Measurements from ENCODE around the gene TMEM141. TPM values are rescaled to one million over a fixed set of nuclear protein-coding genes. Genes with fewer than 3 reads are reported as not detected.

The TMEM141 gene
- total RNA-seq, 4 donors from 2014 or later: 46.9 to 70.2 (median 51.1) TPM

DNA sequence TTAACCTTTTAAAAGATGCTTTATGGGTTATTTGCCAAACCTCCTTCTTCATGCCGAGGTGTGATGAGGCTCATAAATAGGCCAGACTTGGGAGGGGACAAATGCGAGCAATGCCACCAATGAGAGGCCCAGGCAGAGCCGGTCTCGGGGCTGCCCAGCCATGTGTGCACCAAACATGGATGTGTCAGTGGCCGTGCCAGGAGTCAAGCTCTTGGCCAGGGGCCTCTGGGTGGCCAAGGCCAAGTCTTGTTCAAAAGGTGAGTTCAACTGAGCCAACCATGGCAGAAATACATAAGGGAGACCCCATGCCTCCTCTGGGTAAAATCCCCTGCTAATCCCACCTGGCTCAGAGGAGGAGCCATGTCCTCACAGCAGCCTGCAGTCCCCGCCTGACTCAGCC is 16.0 kb upstream of the TMEM141 start:
- in situ Hi-C loops (cut with MboI; ENCODE audit: low sequenced_read_pairs in 4 of 4) (loop anchor here in 1 of 4 donors (25.0 kb wide), 1 partner anchor 162 kb away; the partner anchor contains the start of genes C8G and FBXW5), intact Hi-C loops (cut with DNase I; ENCODE audit: low total_unique reads) (no loop called here)
- H3K4me3 ChIP-seq: no peak overlapping the region
- ATAC-seq: no peak
- H3K36me3 ChIP-seq: no peaks in the 10 kb centered on the region
- no peak overlapping the region for H3K27ac ChIP-seq
- TF ChIP-seq POLR2A (IDR thresholded peaks at IDR 0.05): no peak
- TF ChIP-seq, protein P1, sequence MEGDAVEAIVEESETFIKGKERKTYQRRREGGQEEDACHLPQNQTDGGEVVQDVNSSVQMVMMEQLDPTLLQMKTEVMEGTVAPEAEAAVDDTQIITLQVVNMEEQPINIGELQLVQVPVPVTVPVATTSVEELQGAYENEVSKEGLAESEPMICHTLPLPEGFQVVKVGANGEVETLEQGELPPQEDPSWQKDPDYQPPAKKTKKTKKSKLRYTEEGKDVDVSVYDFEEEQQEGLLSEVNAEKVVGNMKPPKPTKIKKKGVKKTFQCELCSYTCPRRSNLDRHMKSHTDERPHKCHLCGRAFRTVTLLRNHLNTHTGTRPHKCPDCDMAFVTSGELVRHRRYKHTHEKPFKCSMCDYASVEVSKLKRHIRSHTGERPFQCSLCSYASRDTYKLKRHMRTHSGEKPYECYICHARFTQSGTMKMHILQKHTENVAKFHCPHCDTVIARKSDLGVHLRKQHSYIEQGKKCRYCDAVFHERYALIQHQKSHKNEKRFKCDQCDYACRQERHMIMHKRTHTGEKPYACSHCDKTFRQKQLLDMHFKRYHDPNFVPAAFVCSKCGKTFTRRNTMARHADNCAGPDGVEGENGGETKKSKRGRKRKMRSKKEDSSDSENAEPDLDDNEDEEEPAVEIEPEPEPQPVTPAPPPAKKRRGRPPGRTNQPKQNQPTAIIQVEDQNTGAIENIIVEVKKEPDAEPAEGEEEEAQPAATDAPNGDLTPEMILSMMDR (IDR thresholded peaks at IDR 0.05 in 4 of 5, conservative IDR thresholded peaks at IDR 0.05 in 1 of 5): no peak
- H3K9me3 ChIP-seq: peaks cover 0 to 5% (median 2%) of the 10 kb centered on the region in 3 donors
- no peak for DNase-seq
- H3K27me3 ChIP-seq: no peaks in the 10 kb centered on the region
- no peaks in the 10 kb centered on the region for H3K4me1 ChIP-seq

DNA sequence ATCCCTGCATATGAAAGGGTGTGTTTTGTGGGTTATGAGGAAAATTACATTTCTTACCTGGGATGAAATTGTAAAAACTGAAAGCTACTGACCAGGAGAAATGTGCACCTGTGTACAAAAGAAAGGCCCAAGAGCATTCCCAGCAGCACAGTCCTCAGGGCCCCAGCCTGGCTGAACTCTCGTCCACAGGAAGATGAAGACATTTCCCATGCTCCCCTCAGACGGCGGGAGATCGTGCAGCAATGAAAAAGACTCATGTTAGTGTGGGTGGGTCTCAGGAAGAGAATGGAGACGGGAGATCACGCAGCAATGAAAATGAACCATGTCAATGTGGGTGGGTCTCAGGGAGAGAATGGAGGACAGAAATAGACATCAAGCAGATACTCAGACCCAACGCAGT is 14.2 kb upstream of the TMEM141 start:
- in situ Hi-C loops (cut with MboI; ENCODE audit: low sequenced_read_pairs in 4 of 4): loop anchor here in 1 of 4 donors (25.0 kb wide), 1 partner anchor 160 kb away; the partner anchor contains the start of genes C8G and FBXW5
- DNase-seq: no peak
- intact Hi-C loops (cut with DNase I; ENCODE audit: low total_unique reads): no loop called here

DNA sequence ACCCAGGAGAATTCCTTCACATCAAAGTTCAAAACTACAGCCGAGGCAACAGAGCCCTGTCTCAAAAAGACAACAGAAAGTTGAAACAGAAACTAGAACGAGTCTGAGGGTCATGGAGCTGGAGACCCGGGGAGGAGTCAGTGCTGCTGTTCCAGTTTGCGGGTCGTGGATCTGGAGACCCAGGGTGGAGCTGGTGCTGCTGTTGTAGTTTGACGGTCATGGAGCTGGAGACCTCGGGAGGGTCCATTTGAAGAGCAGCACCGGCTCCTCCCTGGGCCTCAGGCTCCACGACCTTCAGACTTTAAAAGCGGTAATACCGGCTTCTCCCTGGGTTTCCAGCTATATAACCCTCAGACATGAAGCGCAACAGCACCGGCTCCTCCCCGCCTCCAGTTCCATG is 13.8 kb upstream of the TMEM141 start:
- in situ Hi-C loops (cut with MboI; ENCODE audit: low sequenced_read_pairs in 4 of 4): loop anchor here in 1 of 4 donors (25.0 kb wide), 1 partner anchor 160 kb away; the partner anchor contains the start of genes C8G and FBXW5

More for the DNA sequence above, 14.2 kb upstream of the TMEM141 start:
- Histone ChIP-seq H3K27ac (no peak overlapping the region), H3K4me3 (no peak overlapping the region), H3K9me3 (peaks cover 0 to 5% (median 2%) of the 10 kb centered on the region in 3 donors), H3K27me3 (no peaks in the 10 kb centered on the region), H3K4me1 (no peaks in the 10 kb centered on the region), H3K36me3 (no peaks in the 10 kb centered on the region)
- ATAC-seq: no peak
- TF ChIP-seq POLR2A (IDR thresholded peaks at IDR 0.05): no peak
- TF ChIP-seq, protein P1 (IDR thresholded peaks at IDR 0.05 in 4 of 5, conservative IDR thresholded peaks at IDR 0.05 in 1 of 5): no peak

DNA sequence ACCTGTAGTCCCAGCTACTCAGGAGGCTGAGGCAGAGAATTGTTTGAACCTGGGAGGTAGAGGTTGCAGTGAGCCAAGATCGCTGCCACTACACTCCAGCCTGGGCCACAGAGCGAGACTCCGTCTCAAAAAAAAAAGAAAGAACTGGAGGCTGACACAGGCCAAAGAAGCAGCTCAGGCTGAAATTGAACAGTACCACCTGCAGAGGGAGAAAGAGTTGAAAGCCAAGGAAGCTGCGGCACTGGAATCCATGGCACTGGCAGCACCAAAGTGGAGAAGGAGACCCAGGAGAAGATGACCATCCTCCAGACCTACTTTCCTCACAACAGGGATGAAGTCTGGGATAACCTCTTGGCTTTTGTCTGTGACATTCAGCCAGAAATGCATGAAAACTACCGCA is 11.3 kb upstream of the TMEM141 start:
- TF ChIP-seq POLR2A (IDR thresholded peaks at IDR 0.05): no peak
- TF ChIP-seq, protein P1 (IDR thresholded peaks at IDR 0.05 in 4 of 5, conservative IDR thresholded peaks at IDR 0.05 in 1 of 5): no peak
- Histone ChIP-seq H3K27me3 (no peaks in the 10 kb centered on the region), H3K27ac (no peak overlapping the region), H3K4me1 (no peaks in the 10 kb centered on the region), H3K9me3 (no peaks in the 10 kb centered on the region), H3K4me3 (no peak overlapping the region), H3K36me3 (no peaks in the 10 kb centered on the region)
- in situ Hi-C loops (cut with MboI; ENCODE audit: low sequenced_read_pairs in 4 of 4) (loop anchor here in 2 of 4 donors (10.0 to 25.0 kb wide), 2 partner anchors 157 to 255 kb away; partner anchors contain the start of genes C8G (in 1 of the 2), FBXW5 (in 1 of the 2) and FUT7 (in 1 of the 2)), intact Hi-C loops (cut with DNase I; ENCODE audit: low total_unique reads) (loop anchor here (10.0 kb wide), 1 partner anchor 455 kb away; the partner anchor contains the start of gene SLC34A3)
- ATAC-seq (no peak), DNase-seq (no peak)

More for the DNA sequence above, 13.8 kb upstream of the TMEM141 start:
- Histone ChIP-seq H3K9me3 (peaks cover 0 to 5% (median 2%) of the 10 kb centered on the region in 3 donors), H3K4me1 (no peaks in the 10 kb centered on the region), H3K27me3 (no peaks in the 10 kb centered on the region), H3K27ac (no peak overlapping the region), H3K4me3 (no peak overlapping the region), H3K36me3 (no peaks in the 10 kb centered on the region)
- intact Hi-C loops (cut with DNase I; ENCODE audit: low total_unique reads): no loop called here
- ATAC-seq (no peak), DNase-seq (no peak)
- TF ChIP-seq, protein P1 (IDR thresholded peaks at IDR 0.05 in 4 of 5, conservative IDR thresholded peaks at IDR 0.05 in 1 of 5): no peak
- TF ChIP-seq POLR2A (IDR thresholded peaks at IDR 0.05): no peak
